DMS153 (cell line): Measurements from ENCODE around the gene MACROD2.
"Not testable (repeated sequence)": the region's sequence is repeated elsewhere in the genome, so short reads cannot be mapped to it uniquely, and the experiment has no call there.

Experiments used
- DNase-seq: peaks from one replicate; lab custom pipeline; 2025; lab: John Stamatoyannopoulos, UW

The MACROD2 gene

GRCh38 chr20:14193443-14193842 is 198.1 kb downstream of the MACROD2 start:
- no peak for DNase-seq

- DNase-seq, result no peak
Observed at GRCh38 chr20:14193885-14194284, 198.6 kb downstream of the MACROD2 start.

DNA sequence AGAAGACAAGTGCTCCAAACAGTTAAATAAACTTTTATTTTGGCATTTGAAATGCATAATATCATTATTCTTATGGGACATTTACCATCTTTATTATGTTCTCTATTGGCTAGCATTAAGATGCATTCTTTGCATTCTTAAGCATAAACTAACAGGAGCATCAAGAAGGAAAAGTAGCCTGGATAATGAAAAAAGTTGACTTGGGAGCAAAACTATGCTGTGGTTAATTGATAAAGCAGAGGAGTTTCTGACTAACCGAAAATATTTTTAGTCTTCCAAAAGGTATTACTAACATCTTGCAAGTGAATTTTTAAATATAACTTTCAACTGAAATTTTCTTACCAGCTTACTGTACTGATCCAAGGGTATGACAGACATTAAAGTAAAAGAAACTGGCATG is 201.8 kb downstream of the MACROD2 start:
- no peak for DNase-seq

DNA sequence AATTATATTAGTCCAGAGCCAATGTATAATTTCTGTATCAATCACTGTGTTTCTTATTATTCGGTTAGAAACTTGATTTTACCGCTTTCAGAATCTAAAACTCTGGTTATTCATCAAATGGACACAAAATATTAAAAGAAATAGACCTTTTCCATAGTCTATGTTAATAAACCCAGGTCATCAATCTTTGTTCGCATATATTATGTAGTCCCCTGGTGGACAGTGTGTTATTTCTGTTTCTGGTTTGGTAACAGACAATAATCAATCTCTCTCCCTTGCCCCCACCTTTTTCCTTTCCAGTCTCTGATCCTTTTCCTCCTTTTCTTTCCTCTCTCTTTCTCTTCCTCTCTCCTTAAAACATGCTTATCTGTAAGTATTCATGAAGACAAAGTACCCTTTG is 203.1 kb downstream of the MACROD2 start:
- no peak for DNase-seq

DNA sequence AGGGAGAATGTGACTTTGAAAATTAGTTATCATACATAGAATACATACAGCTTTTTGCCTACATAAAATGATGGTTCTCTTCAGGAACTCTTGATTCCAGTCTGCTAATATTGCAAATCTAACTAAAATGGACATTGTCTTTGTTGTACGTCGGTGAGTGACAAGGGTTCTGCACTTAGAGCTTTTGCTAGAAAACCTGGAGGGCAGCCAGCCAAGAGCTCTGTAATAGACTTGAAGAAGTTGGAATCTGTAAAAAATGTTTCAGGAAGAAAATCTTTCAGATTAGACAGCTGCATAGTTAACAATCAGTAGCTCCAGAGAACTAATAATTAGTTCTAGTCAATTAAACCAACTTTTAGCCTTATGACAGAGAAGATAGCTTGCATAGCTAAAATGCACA is 203.8 kb downstream of the MACROD2 start:
- DNase-seq, result no peak

GRCh38 chr20:14203657-14204056 is 208.3 kb downstream of the MACROD2 start:
- no peak for DNase-seq

- DNase-seq, result no peak
Observed at GRCh38 chr20:14207591-14207990, 212.3 kb downstream of the MACROD2 start.

- DNase-seq, result no peak
Observed at GRCh38 chr20:14208956-14209355, 213.6 kb downstream of the MACROD2 start.

DNA sequence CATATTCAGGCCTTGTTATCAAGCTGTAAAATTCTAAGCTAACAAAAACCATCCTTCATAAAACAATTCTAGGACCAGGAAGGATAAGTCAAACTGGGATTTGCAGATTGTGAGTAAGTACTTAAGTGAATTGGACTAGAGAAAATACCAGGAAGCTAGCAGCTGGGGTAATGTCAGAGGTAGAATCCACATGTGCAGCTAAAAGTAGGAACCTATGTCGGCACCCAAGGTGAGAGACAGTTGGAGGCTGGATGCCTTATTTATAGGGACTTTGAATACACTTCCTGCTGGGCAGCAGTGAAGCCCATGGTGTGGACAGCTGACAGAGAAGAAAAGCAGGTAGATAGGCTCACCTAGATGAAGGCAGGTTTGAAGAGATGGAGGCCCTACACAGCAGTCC is 214.8 kb downstream of the MACROD2 start:
- no peak for DNase-seq

DNA sequence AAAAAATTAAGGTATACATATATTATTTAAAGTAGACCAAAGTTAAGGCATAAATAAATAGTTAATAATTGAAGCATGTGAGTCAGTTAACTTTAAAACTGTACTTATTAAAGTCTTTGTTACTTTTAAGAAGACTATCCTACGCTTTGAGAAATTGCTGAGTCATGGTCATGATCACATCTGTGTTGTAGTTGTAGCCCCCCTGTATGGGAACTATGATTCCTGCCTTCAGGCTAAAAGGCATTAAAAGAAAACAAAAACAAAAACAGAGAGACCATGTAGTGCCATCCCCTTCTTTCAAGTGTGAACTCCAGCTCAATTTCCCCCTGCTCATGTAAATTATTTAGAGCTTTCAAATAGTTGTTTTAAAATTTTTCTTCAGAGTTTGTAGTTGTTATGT is 218.7 kb downstream of the MACROD2 start:
- DNase-seq, result no peak

- DNase-seq, result not testable (repeated sequence)
Observed at GRCh38 chr20:14215880-14216279, 220.6 kb downstream of the MACROD2 start.

- DNase-seq, result peak; percentile 62
Observed at GRCh38 chr20:14219801-14220461, 224.6 kb downstream of the MACROD2 start.

DNA sequence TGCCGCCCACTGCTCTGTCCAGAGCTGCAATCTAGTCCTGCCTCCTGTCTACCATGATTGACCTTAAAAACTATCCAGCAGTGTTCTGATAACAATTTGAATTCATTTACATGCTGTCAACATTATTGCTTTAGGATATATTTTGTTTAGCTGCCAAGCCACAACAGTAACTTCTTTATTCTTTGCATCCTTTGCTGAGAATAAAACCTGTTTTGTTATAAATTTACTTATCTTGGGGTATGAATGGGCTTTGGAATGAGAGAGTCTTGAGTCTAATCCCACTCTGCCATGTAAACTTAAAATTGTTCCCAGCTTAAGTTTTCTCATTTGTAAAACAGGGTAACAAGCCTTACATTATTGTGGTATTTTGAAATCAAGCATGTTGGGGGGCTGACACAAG is 225.7 kb downstream of the MACROD2 start:
- DNase-seq, result no peak

- no peak for DNase-seq
Observed at GRCh38 chr20:14223806-14224205, 228.5 kb downstream of the MACROD2 start.

- DNase-seq, result not testable (repeated sequence)
Observed at GRCh38 chr20:14226051-14227049, 231.0 kb downstream of the MACROD2 start.

- DNase-seq, result no peak
Observed at GRCh38 chr20:14232650-14233049, 237.3 kb downstream of the MACROD2 start.

DNA sequence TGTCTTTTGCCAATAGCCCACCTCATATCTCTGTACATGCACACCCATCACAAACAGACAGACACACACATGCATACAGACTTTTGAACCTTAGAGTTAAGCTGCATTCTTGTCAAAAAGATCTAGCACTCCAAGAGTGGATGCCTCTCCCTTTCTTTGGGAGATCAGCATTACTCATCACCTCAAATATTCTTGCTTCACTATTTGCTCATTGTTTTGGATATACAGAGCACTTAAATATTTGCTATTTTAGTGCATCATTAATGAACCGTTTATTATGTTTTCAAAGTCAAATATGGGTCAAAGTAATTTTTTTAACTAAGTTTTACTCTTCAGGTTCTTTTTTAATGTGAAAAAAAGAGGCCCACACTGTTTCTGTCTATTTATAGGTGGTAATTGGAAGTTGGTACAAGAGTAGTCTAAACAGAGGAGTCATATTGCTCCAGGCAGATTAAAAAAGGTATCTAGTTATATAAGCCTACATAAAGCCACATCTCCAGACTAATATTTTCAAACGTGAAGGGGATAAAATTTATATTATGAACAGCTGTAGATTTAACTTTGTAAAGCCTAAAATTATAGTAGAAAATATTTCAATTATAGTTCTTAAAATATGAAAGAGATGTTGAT is 239.5 kb downstream of the MACROD2 start:
- DNase-seq, result no peak

DNA sequence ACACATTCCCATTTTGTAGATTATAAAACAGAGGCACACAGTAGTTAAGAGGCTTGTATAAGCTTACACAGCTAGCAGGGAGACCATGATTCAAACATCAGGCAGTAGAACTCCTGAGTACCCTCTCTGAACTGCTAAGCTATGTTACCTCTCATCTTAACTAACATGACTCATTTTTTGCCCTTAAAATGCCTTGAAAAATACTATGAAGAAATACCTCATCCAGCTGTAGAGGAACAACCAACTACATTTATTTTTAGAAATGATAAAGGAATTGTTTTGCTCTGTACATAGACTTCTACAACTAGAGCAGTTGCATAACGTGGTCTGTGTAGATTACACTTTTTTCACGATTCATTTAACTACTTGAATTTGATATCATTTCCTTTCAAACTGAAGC is 240.0 kb downstream of the MACROD2 start:
- DNase-seq, result no peak

- no peak for DNase-seq
Observed at GRCh38 chr20:14245368-14245970, 250.2 kb downstream of the MACROD2 start.

DNA sequence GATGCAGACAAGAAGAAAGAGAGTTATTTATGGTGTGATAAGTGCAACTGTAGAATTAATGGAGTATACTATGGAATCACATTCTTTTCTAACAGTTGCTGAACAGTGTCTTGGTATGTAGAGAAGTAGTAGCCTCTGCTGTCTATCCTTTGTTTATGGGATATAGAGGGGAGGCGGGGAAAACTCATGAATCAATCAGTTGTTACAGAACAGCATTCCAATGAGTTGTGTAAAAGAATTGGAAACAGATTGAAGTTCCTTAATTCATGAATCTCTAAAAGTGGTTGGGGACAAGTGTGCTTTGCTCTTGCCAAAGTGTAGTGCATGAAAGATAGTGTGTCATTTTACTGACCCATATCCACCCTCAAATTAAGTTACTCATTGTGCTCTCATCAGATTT is 264.4 kb downstream of the MACROD2 start:
- DNase-seq, result no peak

GRCh38 chr20:14260367-14260766 is 265.1 kb downstream of the MACROD2 start:
- no peak for DNase-seq

GRCh38 chr20:14264869-14265268 is 269.6 kb downstream of the MACROD2 start:
- no peak for DNase-seq
